CD4-positive, alpha-beta T cell treated with Interleukin-15 for 4 hours (primary cell): ENCODE measurements around the gene B4GALT1.

Experiments
- DNase-seq: peaks from one replicate; pipeline ENCODE4 v3.0.0-alpha.2; 2020; ENCODE audit warnings: low spot score

The B4GALT1 gene

GRCh38 chr9:33123407-33124031 is 43.6 kb downstream of the B4GALT1 start:
- no peak for DNase-seq

GRCh38 chr9:33120620-33121019 is 46.5 kb downstream of the B4GALT1 start:
- DNase-seq: no peak

- DNase-seq: no peak
Observed at GRCh38 chr9:33117796-33118195, 49.3 kb downstream of the B4GALT1 start.

GRCh38 chr9:33117306-33117705 is 49.8 kb downstream of the B4GALT1 start:
- DNase-seq: no peak

GRCh38 chr9:33116860-33117259 is 50.3 kb downstream of the B4GALT1 start:
- DNase-seq: no peak

GRCh38 chr9:33114746-33115145 is 52.4 kb downstream of the B4GALT1 start:
- no peak for DNase-seq

GRCh38 chr9:33113799-33114547 is 53.2 kb downstream of the B4GALT1 start:
- no peak for DNase-seq

- DNase-seq: no peak
Observed at GRCh38 chr9:33112094-33112493, 55.0 kb downstream of the B4GALT1 start.

- DNase-seq: no peak
Observed at GRCh38 chr9:33111631-33112030, 55.5 kb downstream of the B4GALT1 start.

DNA sequence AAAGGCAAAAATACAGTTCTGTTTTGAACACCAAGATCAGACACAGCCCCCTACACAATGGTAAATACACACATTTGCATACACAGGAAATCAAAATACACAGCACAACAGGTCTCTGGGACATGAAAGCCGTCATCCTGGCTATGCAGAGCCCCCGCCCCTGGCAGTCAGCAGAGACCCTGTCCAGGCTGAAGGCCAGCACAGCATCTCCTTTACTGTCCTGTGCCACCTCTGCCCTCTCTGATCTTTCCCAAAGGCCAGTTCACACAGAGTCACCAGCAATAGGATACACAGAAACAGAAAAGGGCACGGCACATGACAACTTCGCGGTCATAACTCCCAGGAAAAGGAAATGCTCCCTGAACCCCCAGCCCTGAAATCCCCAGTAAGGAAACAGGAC is 56.5 kb downstream of the B4GALT1 start:
- DNase-seq: no peak

DNA sequence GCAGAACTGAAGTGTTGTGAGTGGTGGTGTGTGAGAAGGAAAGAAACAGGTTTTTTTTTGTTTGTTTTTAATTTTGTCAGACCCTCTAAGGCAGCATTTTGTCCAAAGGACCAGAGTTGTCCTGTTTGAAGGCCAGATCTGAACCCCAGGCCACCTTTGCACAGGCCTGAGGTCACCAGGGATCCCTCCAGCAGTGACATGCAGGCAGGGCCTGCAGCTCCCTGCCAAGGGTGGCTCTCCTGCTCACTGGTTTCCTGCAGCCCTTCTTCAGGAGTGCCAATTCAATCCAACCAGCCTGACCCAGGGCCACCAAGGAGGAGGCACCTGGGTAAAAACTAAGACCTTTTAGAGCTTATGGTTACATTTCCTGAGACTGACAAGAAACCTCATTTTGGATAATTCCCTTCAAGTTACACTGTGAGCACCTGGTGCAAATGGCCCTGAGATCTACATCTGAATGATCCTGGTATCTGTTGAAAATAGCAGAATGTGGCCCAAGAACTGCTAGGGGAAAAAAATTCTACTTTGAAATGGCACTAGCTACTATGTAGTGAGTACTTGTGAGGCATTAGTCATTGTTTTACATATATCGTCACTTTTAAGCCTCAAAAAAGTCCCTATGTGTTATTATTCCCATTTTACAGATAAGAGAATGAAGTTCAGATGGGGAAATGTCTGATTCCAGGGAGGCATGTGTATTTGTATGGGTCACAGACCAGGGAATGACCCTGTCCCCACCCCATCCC is 57.1 kb downstream of the B4GALT1 start:
- DNase-seq: no peak

- DNase-seq: no peak
Observed at GRCh38 chr9:33109097-33109496, 58.0 kb downstream of the B4GALT1 start.

DNA sequence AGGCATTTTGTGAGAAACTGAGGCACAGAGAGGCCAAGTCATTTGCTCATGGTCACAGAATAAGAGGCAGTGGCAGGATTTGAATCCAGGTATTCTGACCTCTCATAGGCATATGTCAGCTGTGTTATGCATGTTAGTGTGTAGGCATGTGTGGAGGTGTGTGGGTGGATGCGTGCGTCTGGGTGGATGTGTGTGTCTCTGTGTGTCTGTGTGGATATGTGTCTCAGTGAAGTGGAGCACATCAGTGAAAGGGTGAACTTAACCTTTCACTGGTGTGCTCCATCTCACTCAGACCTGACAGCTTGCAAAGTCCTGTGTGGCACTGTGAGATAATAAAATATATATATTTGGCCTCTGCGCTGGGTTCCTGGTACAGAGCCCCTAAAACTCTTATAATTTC is 58.7 kb downstream of the B4GALT1 start:
- no peak for DNase-seq

DNA sequence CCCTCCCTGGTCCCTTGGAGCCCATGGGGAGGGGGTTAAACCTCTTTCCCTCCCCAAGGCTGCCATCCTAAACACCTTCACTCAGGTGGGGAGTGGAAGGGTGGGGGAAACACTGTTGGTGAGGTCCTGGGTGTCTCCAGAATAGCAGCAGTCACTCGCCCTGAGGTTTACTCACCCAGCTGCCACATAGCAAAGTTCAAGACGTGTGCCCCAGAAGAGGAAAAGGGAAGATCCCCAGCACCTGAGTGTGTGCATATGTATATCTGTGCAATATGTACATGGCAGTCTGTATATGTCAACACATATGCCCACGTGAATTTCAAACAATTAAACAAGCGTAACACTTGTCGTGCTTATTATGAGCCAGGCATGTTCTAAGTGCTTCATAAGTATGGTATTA is 59.4 kb downstream of the B4GALT1 start:
- no peak for DNase-seq

GRCh38 chr9:33106827-33107621 is 60.1 kb downstream of the B4GALT1 start:
- DNase-seq: no peak

- no peak for DNase-seq
Observed at GRCh38 chr9:33106372-33106771, 60.8 kb downstream of the B4GALT1 start.

DNA sequence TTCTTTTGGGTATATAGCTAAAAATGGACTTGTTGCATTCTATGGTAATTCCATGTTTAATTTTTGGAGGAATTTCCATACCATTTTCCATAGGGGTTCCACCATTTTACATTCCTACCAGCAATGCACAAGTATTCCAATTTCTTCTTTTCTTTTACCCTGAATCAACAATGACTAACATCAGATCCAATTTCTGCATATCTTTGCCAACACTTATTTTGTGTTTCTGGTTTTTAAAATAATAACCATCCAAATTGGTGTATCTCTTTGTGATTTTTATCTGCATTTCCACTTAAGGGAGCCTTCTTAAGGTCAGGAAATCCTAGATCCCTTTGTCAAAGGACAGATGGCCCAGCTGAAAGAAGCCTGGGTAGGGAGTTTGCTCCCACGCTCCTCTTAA is 61.2 kb downstream of the B4GALT1 start:
- DNase-seq: no peak

DNA sequence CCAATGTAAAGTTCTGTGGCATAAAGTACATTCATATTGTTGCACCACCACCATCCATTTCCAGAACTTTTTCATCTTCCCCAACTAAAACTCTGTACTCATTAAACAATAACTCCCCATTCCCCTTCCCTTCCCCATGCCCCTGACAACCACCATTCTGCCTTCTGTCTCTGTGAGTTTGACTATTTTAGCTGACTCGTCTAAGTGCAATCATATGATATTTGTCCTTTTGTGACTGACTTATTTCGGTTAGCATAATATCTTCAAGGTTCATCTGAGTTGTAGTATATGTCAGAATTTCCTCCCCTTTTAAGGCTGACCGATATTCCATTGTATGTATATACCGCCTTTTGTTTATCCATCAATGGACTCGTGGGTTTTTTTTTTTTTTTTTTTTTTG is 61.6 kb downstream of the B4GALT1 start:
- DNase-seq: no peak

GRCh38 chr9:33104401-33104800 is 62.7 kb downstream of the B4GALT1 start:
- DNase-seq: no peak

- no peak for DNase-seq
Observed at GRCh38 chr9:33103501-33104281, 63.4 kb downstream of the B4GALT1 start.

DNA sequence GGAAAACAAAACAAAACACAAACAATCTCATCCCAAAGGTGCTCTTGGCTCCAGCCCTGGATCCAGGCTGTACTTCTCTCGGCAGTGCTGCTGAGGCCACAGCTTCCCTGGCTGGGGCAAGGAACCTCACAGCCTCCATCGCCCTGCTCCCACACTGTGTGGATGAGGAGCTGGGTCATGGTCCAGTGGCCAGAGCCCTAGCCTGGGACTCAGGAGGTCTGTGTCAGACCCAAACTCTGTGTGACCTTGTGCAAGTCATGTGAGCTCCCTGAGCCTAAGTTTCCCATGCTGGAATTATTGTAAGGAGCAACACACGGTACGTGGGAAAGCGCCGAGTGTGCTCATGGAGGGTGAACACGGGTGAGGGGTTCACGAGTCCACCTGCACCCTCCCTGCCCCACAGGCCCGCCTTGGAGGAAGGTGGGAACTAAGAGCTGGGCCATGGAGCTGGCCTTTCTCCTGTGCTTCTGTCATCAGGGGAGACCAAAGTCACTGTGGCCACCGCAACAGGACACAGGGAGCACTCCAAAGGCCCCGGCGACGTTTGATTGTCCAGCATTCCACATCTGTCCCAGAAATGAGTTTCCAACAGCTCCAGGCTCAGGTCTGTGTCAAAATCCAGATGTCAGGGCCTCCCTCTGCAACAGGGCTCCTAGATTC is 64.5 kb downstream of the B4GALT1 start:
- no peak for DNase-seq
